Liver (tissue), 9 donors: ENCODE results near the gene TRPM1. TPM values are rescaled to one million over a fixed set of nuclear protein-coding genes. Genes with fewer than 3 reads are reported as not detected.

Source experiments
- DNase-seq: peaks from one replicate; pipeline ENCODE4 v3.0.0-alpha.2; 2017; ENCODE audit warnings: low spot score
- H3K27ac ChIP-seq, 2 donors: one replicate each; pipeline ENCODE4 v1.7.0; 2013; ENCODE audit warnings: inconsistent platforms in 2 of 2, low read length in 2 of 2, control low read depth in 1 of 2, low read depth in 1 of 2, mild to moderate bottlenecking in 1 of 2
- H3K27me3 ChIP-seq, 4 donors: one replicate each; pipeline versions ENCODE4 v1.6.1 to v1.7.0; 2013; ENCODE audit warnings: low read length in 3 of 4, inconsistent platforms in 1 of 4, mild to moderate bottlenecking in 1 of 4, moderate library complexity in 1 of 4; ENCODE audit not compliant: control insufficient read depth in 4 of 4, insufficient read depth in 4 of 4
- H3K36me3 ChIP-seq, 4 donors: one replicate each; pipeline versions ENCODE4 v1.6.1 to v1.7.0; 2013; ENCODE audit warnings: low read length in 3 of 4, mild to moderate bottlenecking in 3 of 4, low read depth in 1 of 4, moderate library complexity in 1 of 4; ENCODE audit not compliant: control insufficient read depth in 4 of 4, insufficient read depth in 3 of 4
- H3K4me1 ChIP-seq, 4 donors: one replicate each; pipeline versions ENCODE4 v1.6.1 to v1.7.0; 2013; ENCODE audit warnings: low read length in 3 of 4, mild to moderate bottlenecking in 3 of 4, moderate library complexity in 1 of 4; ENCODE audit not compliant: control insufficient read depth in 4 of 4, insufficient read depth in 4 of 4
- H3K4me3 ChIP-seq, 3 donors: one replicate each; pipeline versions ENCODE4 v1.6.1 to v1.7.0; 2013; ENCODE audit warnings: low read length in 3 of 3, control low read depth in 1 of 3, low read depth in 1 of 3, mild to moderate bottlenecking in 1 of 3
- H3K9ac ChIP-seq, 2 donors: one replicate each; pipeline ENCODE4 v1.7.0; 2013; ENCODE audit warnings: low read length in 2 of 2, mild to moderate bottlenecking in 2 of 2, moderate library complexity in 2 of 2, control low read depth in 1 of 2, low read depth in 1 of 2
- H3K9me3 ChIP-seq, 4 donors: one replicate each; pipeline versions ENCODE4 v1.6.1 to v1.7.0; 2013; ENCODE audit warnings: low read length in 3 of 4; ENCODE audit not compliant: control insufficient read depth in 4 of 4
- ATF3 ChIP-seq: IDR thresholded peaks from 2 replicates; pipeline ENCODE4 v1.6.1; 2016; ENCODE audit warnings: antibody characterized with exemption
- CTCF ChIP-seq: fragments of 150-350 bp; IDR thresholded peaks from 2 replicates; pipeline ENCODE4 v1.5.1; 2017; ENCODE audit warnings: improper control_type of control experiment, low read depth, low read length; ENCODE audit not compliant: missing input control
- FOXA2 ChIP-seq: IDR thresholded peaks from 2 replicates; pipeline ENCODE4 v1.6.1; 2016; ENCODE audit warnings: antibody characterized with exemption
- GABPA ChIP-seq, 2 donors: IDR thresholded peaks in 1 of 2; conservative IDR thresholded peaks in 1 of 2; 2 replicates each; pipeline ENCODE4 v1.6.1; 2016; ENCODE audit warnings: antibody characterized with exemption in 2 of 2, mild to moderate bottlenecking in 1 of 2, moderate library complexity in 1 of 2
- HNF4A ChIP-seq, 2 donors: conservative IDR thresholded peaks; 2 replicates each; pipeline ENCODE4 v1.6.1; 2016; ENCODE audit warnings: antibody characterized with exemption in 2 of 2, mild to moderate bottlenecking in 2 of 2
- HNF4G ChIP-seq: IDR thresholded peaks from 2 replicates; pipeline ENCODE4 v1.6.1; 2016; ENCODE audit warnings: antibody characterized with exemption
- MAX ChIP-seq: IDR thresholded peaks from 2 replicates; pipeline ENCODE4 v1.6.1; 2016; ENCODE audit warnings: antibody characterized with exemption
- RAD21 ChIP-seq, 2 donors: IDR thresholded peaks; 2 replicates each; pipeline ENCODE4 v1.6.1; 2016; ENCODE audit warnings: antibody characterized with exemption in 2 of 2, mild to moderate bottlenecking in 2 of 2
- REST ChIP-seq: IDR thresholded peaks from 2 replicates; pipeline ENCODE4 v1.6.1; 2016; ENCODE audit warnings: antibody characterized with exemption, mild to moderate bottlenecking
- RXRA ChIP-seq, 2 donors: IDR thresholded peaks; 2 replicates each; pipeline ENCODE4 v1.6.1; 2017 to 2018; ENCODE audit warnings: antibody characterized with exemption in 2 of 2, mild to moderate bottlenecking in 1 of 2
- SP1 ChIP-seq: IDR thresholded peaks from 2 replicates; pipeline ENCODE4 v1.6.1; 2018; ENCODE audit warnings: antibody characterized with exemption, mild to moderate bottlenecking
- YY1 ChIP-seq: IDR thresholded peaks from 2 replicates; pipeline ENCODE4 v1.6.1; 2016; ENCODE audit warnings: antibody characterized with exemption, mild to moderate bottlenecking
- ZBTB33 ChIP-seq: IDR thresholded peaks from 2 replicates; pipeline ENCODE4 v1.6.1; 2016; ENCODE audit warnings: antibody characterized with exemption
- WGBS: extraction: QIAGEN DNeasy Blood & Tissue Kit; methylation state at CpG from one replicate; pipeline ENCODE4 v1.1.7; 2013; 5-methylcytosine and 5-hydroxymethylcytosine counted together
- polyA plus RNA-seq, 2 donors: library from polyadenylated mRNA; stranded (reverse) in 1 of 2; unstranded in 1 of 2; fragments of 200-250 nt in 1 of 2; fragments of >200 nt in 1 of 2; fragmentation: Nextera tagmentation in 1 of 2; extraction: Ambion mirVana in 1 of 2; gene quantifications; one replicate each; pipeline versions ENCODE4 v1.2.1 to v1.2.3, GENCODE V29; 2013 to 2015
- total RNA-seq, 2 donors: library from RNA; depleted of rRNA; stranded (reverse); fragments of >200 nt; gene quantifications; one replicate each; pipeline ENCODE4 v1.2.3, GENCODE V29; 2014
- donor health status: healthy.
- donor health status: healthy.
- donor health status: healthy.
- donor health status: healthy.
- donor health status: healthy.

TRPM1 gene
- total and polyA plus RNA-seq, 4 donors: not detected

GRCh38 chr15:31060429-31061140, 40.9 kb downstream of the TRPM1 start:
- TF ChIP-seq HNF4A (conservative IDR thresholded peaks at IDR 0.05) (peak in 1 of 2 donors; percentile 10), RXRA (IDR thresholded peaks at IDR 0.05) (no peak), MAX (peak; percentile 24), HNF4G (no peak), RAD21 (IDR thresholded peaks at IDR 0.05) (peak in 1 of 2 donors; percentile 34), SP1 (no peak)
- peaks cover 2 to 8% (median 4%) of the 10 kb centered on the region in 4 donors for H3K4me1 ChIP-seq
- H3K36me3 ChIP-seq: no peaks in the 10 kb centered on the region
- H3K9me3 ChIP-seq: no peaks in the 10 kb centered on the region
- 50% methylated on average over 15 of the region's 15 CpGs for WGBS
- H3K27me3 ChIP-seq: no peaks in the 10 kb centered on the region
- H3K27ac ChIP-seq: no peak overlapping the region
- no peak overlapping the region for H3K4me3 ChIP-seq
- no peak overlapping the region for H3K9ac ChIP-seq
- no peak for DNase-seq

- TF ChIP-seq ZBTB33 (no peak), FOXA2 (no peak), GABPA (IDR thresholded peaks at IDR 0.05 in 1 of 2, conservative IDR thresholded peaks at IDR 0.05 in 1 of 2) (no peak), HNF4G (no peak), ATF3 (no peak), REST (no peak), YY1 (no peak), CTCF (no peak)
- WGBS: 88% methylated on average over 6 of the region's 6 CpGs
- Histone ChIP-seq H3K27ac (no peak overlapping the region), H3K27me3 (no peaks in the 10 kb centered on the region), H3K9ac (no peak overlapping the region), H3K9me3 (no peaks in the 10 kb centered on the region), H3K4me1 (peaks cover 2 to 8% (median 4%) of the 10 kb centered on the region in 4 donors), H3K4me3 (no peak overlapping the region), H3K36me3 (no peaks in the 10 kb centered on the region)
- no peak for DNase-seq
Observed at GRCh38 chr15:31058236-31058962, 43.1 kb downstream of the TRPM1 start.
